ENCODE measurements around the gene DAP.

DNA sequence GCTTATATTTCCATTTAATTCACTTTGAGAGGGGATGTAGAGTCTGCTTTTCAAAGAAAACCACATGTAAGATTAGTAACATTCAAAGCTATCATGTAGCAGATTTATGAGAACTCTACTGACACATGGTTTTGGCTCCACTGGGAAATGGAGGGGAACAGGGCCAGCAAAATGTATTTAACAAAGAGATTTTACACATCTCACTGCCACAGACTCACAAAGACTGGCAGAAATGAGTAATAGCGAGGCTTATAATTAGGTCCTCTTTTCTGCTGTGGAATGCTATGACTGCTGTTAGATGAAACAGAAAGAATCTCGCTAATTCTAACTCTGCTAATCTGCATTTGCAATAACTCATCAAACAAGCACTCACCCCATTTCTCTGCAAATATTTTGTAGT lies 4.5 kb downstream of the DAP start:
- TF ChIP-seq SP1 (IDR thresholded peaks at IDR 0.05): no peak
- TF ChIP-seq, protein P1, sequence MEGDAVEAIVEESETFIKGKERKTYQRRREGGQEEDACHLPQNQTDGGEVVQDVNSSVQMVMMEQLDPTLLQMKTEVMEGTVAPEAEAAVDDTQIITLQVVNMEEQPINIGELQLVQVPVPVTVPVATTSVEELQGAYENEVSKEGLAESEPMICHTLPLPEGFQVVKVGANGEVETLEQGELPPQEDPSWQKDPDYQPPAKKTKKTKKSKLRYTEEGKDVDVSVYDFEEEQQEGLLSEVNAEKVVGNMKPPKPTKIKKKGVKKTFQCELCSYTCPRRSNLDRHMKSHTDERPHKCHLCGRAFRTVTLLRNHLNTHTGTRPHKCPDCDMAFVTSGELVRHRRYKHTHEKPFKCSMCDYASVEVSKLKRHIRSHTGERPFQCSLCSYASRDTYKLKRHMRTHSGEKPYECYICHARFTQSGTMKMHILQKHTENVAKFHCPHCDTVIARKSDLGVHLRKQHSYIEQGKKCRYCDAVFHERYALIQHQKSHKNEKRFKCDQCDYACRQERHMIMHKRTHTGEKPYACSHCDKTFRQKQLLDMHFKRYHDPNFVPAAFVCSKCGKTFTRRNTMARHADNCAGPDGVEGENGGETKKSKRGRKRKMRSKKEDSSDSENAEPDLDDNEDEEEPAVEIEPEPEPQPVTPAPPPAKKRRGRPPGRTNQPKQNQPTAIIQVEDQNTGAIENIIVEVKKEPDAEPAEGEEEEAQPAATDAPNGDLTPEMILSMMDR (IDR thresholded peaks at IDR 0.05; ENCODE audit: low read depth, low read length, missing input control): no peak
- no peak for TF ChIP-seq RAD21 (IDR thresholded peaks at IDR 0.05)
- TF ChIP-seq HNF4G (IDR thresholded peaks at IDR 0.05): no peak
